Muscle layer of duodenum (tissue), 2 donors: Measurements from ENCODE around the gene PFDN4.

Source experiments
- H3K27ac ChIP-seq: one replicate; pipeline ENCODE4 v1.7.0; 2013; ENCODE audit warnings: mild to moderate bottlenecking, low read length
- H3K27me3 ChIP-seq: one replicate; pipeline ENCODE4 v1.7.0; 2013; ENCODE audit warnings: low read depth, mild to moderate bottlenecking, control low read depth, low read length
- H3K36me3 ChIP-seq, 2 donors: one replicate each; pipeline ENCODE4 v1.7.0; 2013; ENCODE audit warnings: low read length in 2 of 2, control low read depth in 1 of 2, mild to moderate bottlenecking in 1 of 2; ENCODE audit not compliant: insufficient read depth in 2 of 2, control insufficient read depth in 1 of 2
- H3K4me1 ChIP-seq, 2 donors: one replicate each; pipeline ENCODE4 v1.7.0; 2013; ENCODE audit warnings: low read length in 2 of 2, mild to moderate bottlenecking in 2 of 2, control low read depth in 1 of 2, moderate library complexity in 1 of 2; ENCODE audit not compliant: insufficient read depth in 2 of 2, control insufficient read depth in 1 of 2
- H3K4me3 ChIP-seq, 2 donors: one replicate each; pipeline ENCODE4 v1.7.0; 2013; ENCODE audit warnings: low read length in 2 of 2, low read depth in 1 of 2, mild to moderate bottlenecking in 1 of 2
- H3K9me3 ChIP-seq, 2 donors: one replicate each; pipeline ENCODE4 v1.7.0; 2013; ENCODE audit warnings: low read length in 2 of 2, control low read depth in 1 of 2, mild to moderate bottlenecking in 1 of 2; ENCODE audit not compliant: control insufficient read depth in 1 of 2
- donor health status: healthy.

PFDN4 gene

GRCh38 chr20:54207743-54208547, at the start of gene PFDN4:
TSS of gene PFDN4 (plus strand) at chr20:54208087. CDS start at chr20:54208101, 14 bp downstream.
- Histone ChIP-seq H3K27me3 (no peaks in the 10 kb centered on the region), H3K27ac (peak within 1 kb of the TSS; percentile 91), H3K4me3 (peak within 1 kb of the TSS; percentile 74 to 95), H3K4me1 (peaks cover 9 to 27% of the 10 kb centered on the region in 2 donors), H3K9me3 (no peaks in the 10 kb centered on the region), H3K36me3 (peaks cover 0 to 5% of the 10 kb centered on the region in 2 donors)

- Histone ChIP-seq H3K36me3 (no peaks in the 10 kb centered on the region), H3K9me3 (no peaks in the 10 kb centered on the region), H3K4me3 (no peak overlapping the region), H3K4me1 (no peaks in the 10 kb centered on the region), H3K27ac (no peak overlapping the region), H3K27me3 (peaks cover 4% of the 10 kb centered on the region)
Measured at GRCh38 chr20:54158226-54158625, 49.7 kb upstream of the PFDN4 start.

GRCh38 chr20:54158856-54159418, 49.0 kb upstream of the PFDN4 start:
- Histone ChIP-seq H3K9me3 (no peaks in the 10 kb centered on the region), H3K27ac (no peak overlapping the region), H3K4me1 (no peaks in the 10 kb centered on the region), H3K36me3 (no peaks in the 10 kb centered on the region), H3K27me3 (peaks cover 4% of the 10 kb centered on the region), H3K4me3 (no peak overlapping the region)

GRCh38 chr20:54160065-54161007, 47.6 kb upstream of the PFDN4 start:
- Histone ChIP-seq H3K27me3 (peaks cover 4% of the 10 kb centered on the region), H3K9me3 (no peaks in the 10 kb centered on the region), H3K36me3 (no peaks in the 10 kb centered on the region), H3K4me1 (no peaks in the 10 kb centered on the region), H3K27ac (no peak overlapping the region), H3K4me3 (no peak overlapping the region)

GRCh38 chr20:54161008-54161820, 46.7 kb upstream of the PFDN4 start:
- Histone ChIP-seq H3K27ac (no peak overlapping the region), H3K36me3 (no peaks in the 10 kb centered on the region), H3K9me3 (no peaks in the 10 kb centered on the region), H3K4me3 (no peak overlapping the region), H3K27me3 (peaks cover 4% of the 10 kb centered on the region), H3K4me1 (no peaks in the 10 kb centered on the region)

- Histone ChIP-seq H3K4me1 (no peaks in the 10 kb centered on the region), H3K36me3 (no peaks in the 10 kb centered on the region), H3K27me3 (peaks cover 4% of the 10 kb centered on the region), H3K4me3 (no peak overlapping the region), H3K27ac (no peak overlapping the region), H3K9me3 (no peaks in the 10 kb centered on the region)
Measured at GRCh38 chr20:54161821-54162149, 46.1 kb upstream of the PFDN4 start.

GRCh38 chr20:54162378-54163009, 45.4 kb upstream of the PFDN4 start:
- H3K36me3 ChIP-seq, result no peaks in the 10 kb centered on the region
- H3K4me1 ChIP-seq, result no peaks in the 10 kb centered on the region
- no peaks in the 10 kb centered on the region for H3K9me3 ChIP-seq
- no peak overlapping the region for H3K27ac ChIP-seq
- H3K27me3 ChIP-seq, result peaks cover 4% of the 10 kb centered on the region
- H3K4me3 ChIP-seq, result no peak overlapping the region

- Histone ChIP-seq H3K9me3 (no peaks in the 10 kb centered on the region), H3K36me3 (no peaks in the 10 kb centered on the region), H3K27ac (no peak overlapping the region), H3K4me1 (no peaks in the 10 kb centered on the region), H3K4me3 (no peak overlapping the region), H3K27me3 (peaks cover 4% of the 10 kb centered on the region)
Measured at GRCh38 chr20:54163402-54163801, 44.5 kb upstream of the PFDN4 start.

- no peak overlapping the region for H3K27ac ChIP-seq
- H3K9me3 ChIP-seq, result no peaks in the 10 kb centered on the region
- H3K36me3 ChIP-seq, result no peaks in the 10 kb centered on the region
- H3K4me3 ChIP-seq, result no peak overlapping the region
- H3K27me3 ChIP-seq, result peaks cover 4% of the 10 kb centered on the region
- no peaks in the 10 kb centered on the region for H3K4me1 ChIP-seq
Measured at GRCh38 chr20:54165014-54165413, 42.9 kb upstream of the PFDN4 start.

- peaks cover 7% of the 10 kb centered on the region for H3K27me3 ChIP-seq
- H3K27ac ChIP-seq, result no peak overlapping the region
- H3K4me1 ChIP-seq, result no peaks in the 10 kb centered on the region
- H3K9me3 ChIP-seq, result no peaks in the 10 kb centered on the region
- no peak overlapping the region for H3K4me3 ChIP-seq
- H3K36me3 ChIP-seq, result no peaks in the 10 kb centered on the region
Measured at GRCh38 chr20:54165803-54166202, 42.1 kb upstream of the PFDN4 start.
